CD4-positive, alpha-beta memory T cell (primary cell): ENCODE results near the gene ITPK1. TPM values are rescaled to one million over a fixed set of nuclear protein-coding genes. Genes with fewer than 3 reads are reported as not detected.
"Not testable (repeated sequence)": the region's sequence is repeated elsewhere in the genome, so short reads cannot be mapped to it uniquely, and the experiment has no call there.

Experiments used
- CTCF ChIA-PET: fragments of 350-600 bp; sonication (Branson Sonifier 250); formaldehyde crosslinking; loops from one replicate; lab custom pipeline; 2021; ENCODE audit warnings: inconsistent platforms; ENCODE audit not compliant: partially characterized antibody; lab: Charles Lee
- POLR2A ChIA-PET: fragments of 350-600 bp; sonication (Branson Sonifier 250); formaldehyde crosslinking; loops from one replicate; lab custom pipeline; 2021; ENCODE audit not compliant: partially characterized antibody; lab: Charles Lee
- DNase-seq, 5 donors: peaks; one replicate each; pipeline versions ENCODE4 v3.0.0 to v3.0.0-alpha.2; 2020 to 2022; ENCODE audit warnings: mixed read lengths in 1 of 5
- H3K27ac ChIP-seq: one replicate; pipeline ENCODE4 v1.7.0; 2013; ENCODE audit warnings: low read depth, low read length
- H3K27me3 ChIP-seq: 2 replicates; pipeline ENCODE4 v1.7.0; 2013; ENCODE audit warnings: mild to moderate bottlenecking, low read length, moderate library complexity; ENCODE audit not compliant: insufficient read depth
- H3K36me3 ChIP-seq: 2 replicates; pipeline ENCODE4 v1.7.0; 2013; ENCODE audit warnings: mild to moderate bottlenecking, low read length, moderate library complexity; ENCODE audit not compliant: insufficient read depth
- H3K4me1 ChIP-seq: 2 replicates; pipeline ENCODE4 v1.7.0; 2013; ENCODE audit warnings: mild to moderate bottlenecking, low read length, moderate library complexity; ENCODE audit not compliant: insufficient read depth
- H3K4me3 ChIP-seq, 2 donors: one replicate each; pipeline ENCODE4 v1.7.0; 2013; ENCODE audit warnings: low read length in 2 of 2, mild to moderate bottlenecking in 1 of 2
- H3K9me3 ChIP-seq, 2 donors: one replicate each; pipeline ENCODE4 v1.7.0; 2013; ENCODE audit warnings: low read length in 2 of 2, control low read depth in 1 of 2; ENCODE audit not compliant: control insufficient read depth in 1 of 2
- H3K27ac Mint-ChIP-seq, 7 donors: one replicate each; pipeline ENCODE4 v1.8.0; 2020 to 2021; ENCODE audit warnings: mixed read lengths in 7 of 7, mild to moderate bottlenecking in 6 of 7, inconsistent platforms in 3 of 7, moderate library complexity in 3 of 7
- H3K27me3 Mint-ChIP-seq, 2 donors: one replicate each; pipeline ENCODE4 v1.8.0; 2020 to 2021; ENCODE audit warnings: mixed read lengths in 2 of 2
- H3K36me3 Mint-ChIP-seq, 2 donors: one replicate each; pipeline ENCODE4 v1.8.0; 2020 to 2021; ENCODE audit warnings: mixed read lengths in 2 of 2, inconsistent platforms in 1 of 2, mild to moderate bottlenecking in 1 of 2
- H3K4me1 Mint-ChIP-seq, 4 donors: one replicate each; pipeline ENCODE4 v1.8.0; 2020 to 2021; ENCODE audit warnings: mixed read lengths in 4 of 4, mild to moderate bottlenecking in 1 of 4
- H3K4me3 Mint-ChIP-seq, 8 donors: one replicate each; pipeline ENCODE4 v1.8.0; 2020 to 2021; ENCODE audit warnings: mixed read lengths in 8 of 8, mild to moderate bottlenecking in 7 of 8, moderate library complexity in 6 of 8, inconsistent platforms in 3 of 8
- H3K9me3 Mint-ChIP-seq, 8 donors: one replicate each; pipeline ENCODE4 v1.8.0; 2020 to 2021; ENCODE audit warnings: mixed read lengths in 8 of 8, mild to moderate bottlenecking in 5 of 8, inconsistent platforms in 3 of 8, moderate library complexity in 1 of 8
- intact Hi-C: fragments of 100-400 bp; cut with micrococcal nuclease; formaldehyde crosslinking; loops from one replicate; pipeline ENCODE4 v1.15.1; 2023
- polyA plus RNA-seq, 2 donors: library from polyadenylated mRNA; unstranded; fragments of 300-500 nt; fragmentation: Illumina TruSeq; gene quantifications; one replicate each; pipeline ENCODE4 v1.2.3, GENCODE V29; 2021
- total RNA-seq, 2 experiments: library from RNA; stranded (reverse); gene quantifications; one replicate each; pipeline ENCODE4 v1.2.3, GENCODE V29; 2021

ITPK1 gene
- total and polyA plus RNA-seq, 4 experiments from 2014 or later = 12.5 to 30.0 (median 26.9) TPM

DNA sequence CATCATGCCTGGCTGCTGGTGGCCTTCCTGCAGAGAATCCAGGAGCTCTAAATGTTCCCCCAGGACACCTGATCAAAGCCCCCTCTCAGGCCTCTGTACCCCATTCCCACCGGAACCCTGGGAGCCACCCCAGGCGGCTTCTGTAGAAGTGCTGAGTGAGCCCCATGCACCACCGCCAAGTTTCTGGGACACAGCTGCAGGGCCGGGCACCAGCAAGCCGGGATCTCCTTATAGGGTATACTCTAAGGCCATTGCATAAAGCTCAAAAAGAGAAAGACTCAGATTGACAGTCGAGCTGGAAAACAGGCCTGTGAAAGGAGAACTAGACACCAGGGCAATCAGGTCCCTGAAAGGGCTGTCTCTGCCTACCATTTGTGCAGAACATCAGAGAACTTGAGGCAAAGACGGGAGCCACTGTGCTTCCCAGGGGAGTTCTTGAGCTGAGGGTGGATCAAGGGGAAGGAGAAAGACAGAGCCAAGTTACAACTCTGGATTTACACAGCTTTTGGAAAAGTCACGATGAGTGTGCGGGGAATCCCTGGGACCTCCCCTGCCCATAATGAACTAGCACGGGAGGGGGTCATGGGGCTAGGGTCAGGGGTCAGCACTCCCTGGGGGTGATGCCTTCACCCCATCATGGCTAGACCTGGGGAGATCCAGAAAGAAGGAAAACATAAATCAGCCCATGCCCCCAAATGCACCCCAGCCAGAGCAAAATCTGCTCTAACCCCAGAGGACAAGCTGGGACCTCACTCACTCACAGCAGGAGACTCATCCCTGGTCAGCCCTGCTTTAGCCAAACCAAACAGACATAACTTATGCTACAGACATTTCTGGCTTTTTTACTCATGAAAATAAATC lies 51.1 kb downstream of the ITPK1 start:
- peaks cover 27% of the 10 kb centered on the region for H3K4me1 ChIP-seq
- Mint-ChIP-seq H3K36me3 (peaks cover 0 to 2% of the 10 kb centered on the region in 2 donors), H3K27me3 (no peaks in the 10 kb centered on the region), H3K4me1 (peaks cover 24 to 53% (median 36%) of the 10 kb centered on the region in 4 donors), H3K4me3 (no peak overlapping the region), H3K27ac (peak overlapping the region in 3 of 7 donors; percentile 10 to 86 (median 52)), H3K9me3 (no peaks in the 10 kb centered on the region)
- ChIA-PET POLR2A (no interaction called here), CTCF (interaction anchor here (0.9 to 1.3 kb wide), 2 partner anchors 16 to 49 kb away, joined by 3 read pairs; no protein-coding TSS in a partner anchor)
- intact Hi-C loops = no loop called here
- no peak overlapping the region for H3K27ac ChIP-seq
- H3K9me3 ChIP-seq = no peaks in the 10 kb centered on the region
- H3K4me3 ChIP-seq = no peak overlapping the region
- H3K36me3 ChIP-seq = no peaks in the 10 kb centered on the region
- no peaks in the 10 kb centered on the region for H3K27me3 ChIP-seq
- no peak for DNase-seq

DNA sequence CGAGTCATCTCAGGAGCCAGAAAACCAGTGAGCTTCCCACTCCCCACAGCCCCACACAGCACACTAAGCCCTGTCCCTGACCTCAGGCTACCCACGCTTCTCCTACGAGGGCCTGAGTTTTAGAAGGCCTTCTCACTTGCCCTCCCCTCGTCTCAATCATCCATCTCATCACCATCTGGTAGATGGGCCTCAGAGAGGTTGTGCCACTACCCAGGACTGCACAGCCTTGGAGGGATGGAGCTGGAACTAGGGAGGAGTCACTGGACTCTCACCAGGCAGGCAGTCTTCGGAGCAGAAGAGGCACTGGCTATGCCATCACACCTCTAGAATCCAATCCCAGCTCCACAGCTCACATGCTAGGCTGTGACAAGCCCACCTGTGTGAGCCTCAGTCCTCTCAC lies 52.3 kb downstream of the ITPK1 start:
- CTCF ChIA-PET = no interaction called here
- Histone ChIP-seq H3K36me3 (no peaks in the 10 kb centered on the region), H3K9me3 (no peaks in the 10 kb centered on the region), H3K4me1 (peaks cover 27% of the 10 kb centered on the region), H3K4me3 (no peak overlapping the region), H3K27ac (no peak overlapping the region), H3K27me3 (no peaks in the 10 kb centered on the region)
- no peaks in the 10 kb centered on the region for H3K9me3 Mint-ChIP-seq
- no peak overlapping the region for H3K4me3 Mint-ChIP-seq
- POLR2A ChIA-PET = no interaction called here
- no peak for DNase-seq
- intact Hi-C loops = no loop called here
- peaks cover 23 to 45% (median 34%) of the 10 kb centered on the region in 4 donors for H3K4me1 Mint-ChIP-seq
- no peaks in the 10 kb centered on the region for H3K27me3 Mint-ChIP-seq
- peaks cover 0 to 2% of the 10 kb centered on the region in 2 donors for H3K36me3 Mint-ChIP-seq
- H3K27ac Mint-ChIP-seq = peak overlapping the region in 1 of 7 donors; percentile 27

- Histone ChIP-seq H3K4me3 (no peak overlapping the region), H3K36me3 (no peaks in the 10 kb centered on the region), H3K27ac (no peak overlapping the region), H3K9me3 (no peaks in the 10 kb centered on the region), H3K27me3 (no peaks in the 10 kb centered on the region), H3K4me1 (peaks cover 27% of the 10 kb centered on the region)
- DNase-seq = no peak
- Mint-ChIP-seq H3K36me3 (peaks cover 0 to 2% of the 10 kb centered on the region in 2 donors), H3K9me3 (no peaks in the 10 kb centered on the region), H3K4me3 (no peak overlapping the region), H3K27ac (no peak overlapping the region), H3K27me3 (no peaks in the 10 kb centered on the region), H3K4me1 (peaks cover 23 to 40% (median 33%) of the 10 kb centered on the region in 4 donors)
- ChIA-PET POLR2A (no interaction called here), CTCF (no interaction called here)
- intact Hi-C loops = no loop called here
Measured at GRCh38 chr14:93062890-93063289, 52.8 kb downstream of the ITPK1 start.

GRCh38 chr14:93062013-93062412 lies 53.7 kb downstream of the ITPK1 start:
- H3K36me3 ChIP-seq, DNase-seq, intact Hi-C loops, H3K27ac ChIP-seq, H3K4me3 Mint-ChIP-seq, H3K27ac Mint-ChIP-seq, POLR2A ChIA-PET, H3K4me3 ChIP-seq, H3K9me3 Mint-ChIP-seq, H3K27me3 Mint-ChIP-seq, H3K36me3 Mint-ChIP-seq, CTCF ChIA-PET, H3K9me3 ChIP-seq, H3K27me3 ChIP-seq: not testable (repeated sequence)
- peaks cover 23% of the 10 kb centered on the region for H3K4me1 ChIP-seq
- peaks cover 23 to 36% (median 27%) of the 10 kb centered on the region in 4 donors for H3K4me1 Mint-ChIP-seq

GRCh38 chr14:93061380-93062012 lies 54.2 kb downstream of the ITPK1 start:
- Histone ChIP-seq H3K27ac (no peak overlapping the region), H3K4me1 (peaks cover 18% of the 10 kb centered on the region), H3K9me3 (no peaks in the 10 kb centered on the region), H3K36me3 (no peaks in the 10 kb centered on the region), H3K27me3 (no peaks in the 10 kb centered on the region), H3K4me3 (no peak overlapping the region)
- no peaks in the 10 kb centered on the region for H3K9me3 Mint-ChIP-seq
- CTCF ChIA-PET = no interaction called here
- peaks cover 0 to 4% of the 10 kb centered on the region in 2 donors for H3K36me3 Mint-ChIP-seq
- POLR2A ChIA-PET = no interaction called here
- intact Hi-C loops = no loop called here
- no peak overlapping the region for H3K4me3 Mint-ChIP-seq
- H3K27me3 Mint-ChIP-seq = no peaks in the 10 kb centered on the region
- H3K4me1 Mint-ChIP-seq = peaks cover 18 to 33% (median 22%) of the 10 kb centered on the region in 4 donors
- H3K27ac Mint-ChIP-seq = no peak overlapping the region
- no peak for DNase-seq

- no peaks in the 10 kb centered on the region for H3K27me3 ChIP-seq
- H3K4me3 ChIP-seq = no peak overlapping the region
- ChIA-PET CTCF (interaction anchor here (0.6 kb wide), 1 partner anchor 14 kb away, joined by 3 read pairs; no protein-coding TSS in a partner anchor), POLR2A (no interaction called here)
- Mint-ChIP-seq H3K4me1 (peaks cover 14 to 27% (median 17%) of the 10 kb centered on the region in 4 donors), H3K4me3 (no peak overlapping the region), H3K27me3 (no peaks in the 10 kb centered on the region), H3K9me3 (no peaks in the 10 kb centered on the region), H3K36me3 (peaks cover 0 to 2% of the 10 kb centered on the region in 2 donors), H3K27ac (peak overlapping the region in 1 of 7 donors; percentile 48)
- no peak for DNase-seq
- intact Hi-C loops = no loop called here
- peaks cover 12% of the 10 kb centered on the region for H3K4me1 ChIP-seq
- no peak overlapping the region for H3K27ac ChIP-seq
- H3K9me3 ChIP-seq = no peaks in the 10 kb centered on the region
- H3K36me3 ChIP-seq = no peaks in the 10 kb centered on the region
Measured at GRCh38 chr14:93060841-93061240, 54.9 kb downstream of the ITPK1 start.

DNA sequence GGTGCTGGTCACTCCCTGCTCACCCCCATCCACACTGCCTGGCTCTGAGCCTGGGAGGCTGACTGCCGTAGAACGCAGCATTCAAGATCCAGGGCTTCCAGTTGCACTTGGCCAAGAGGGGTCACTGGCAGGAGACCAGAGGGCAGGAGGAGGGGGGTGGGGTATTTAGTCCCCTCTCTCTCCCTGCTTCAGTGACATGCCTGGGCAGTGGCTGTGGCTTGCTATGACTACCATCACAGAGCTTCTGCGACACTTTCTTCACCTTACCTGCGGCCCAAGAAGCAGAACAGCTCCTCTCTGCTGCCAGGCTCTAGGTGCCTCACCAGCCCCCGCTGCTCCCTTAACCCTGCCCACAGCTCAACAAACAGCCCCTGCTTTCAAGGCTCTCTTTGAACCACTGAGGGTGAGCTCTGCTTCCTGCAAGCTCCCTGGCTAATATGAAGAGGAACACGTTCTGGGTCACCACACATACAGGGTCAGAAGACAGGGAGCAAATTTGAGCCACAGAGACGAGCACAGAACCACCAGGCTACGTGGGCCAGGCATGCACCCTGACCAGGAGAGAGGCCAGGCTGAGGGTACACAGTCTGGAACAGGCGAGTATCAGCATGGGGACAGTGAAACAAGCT lies 55.7 kb downstream of the ITPK1 start:
- H3K4me3 Mint-ChIP-seq = no peak overlapping the region
- ChIA-PET POLR2A (no interaction called here), CTCF (interaction anchor here (0.6 kb wide), 1 partner anchor 13 kb away, joined by 3 read pairs; no protein-coding TSS in a partner anchor)
- Histone ChIP-seq H3K4me3 (no peak overlapping the region), H3K4me1 (peaks cover 4% of the 10 kb centered on the region), H3K36me3 (no peaks in the 10 kb centered on the region), H3K27me3 (no peaks in the 10 kb centered on the region), H3K9me3 (no peaks in the 10 kb centered on the region), H3K27ac (no peak overlapping the region)
- DNase-seq = no peak
- peak overlapping the region in 4 of 7 donors; percentile 11 to 59 (median 39) for H3K27ac Mint-ChIP-seq
- H3K27me3 Mint-ChIP-seq = no peaks in the 10 kb centered on the region
- intact Hi-C loops = no loop called here
- H3K4me1 Mint-ChIP-seq = peaks cover 7 to 18% (median 11%) of the 10 kb centered on the region in 4 donors
- peaks cover 0 to 2% of the 10 kb centered on the region in 2 donors for H3K36me3 Mint-ChIP-seq
- H3K9me3 Mint-ChIP-seq = no peaks in the 10 kb centered on the region
